Caco-2 (cell line): Measurements from ENCODE around the gene KDM4C. TPM values are rescaled to one million over a fixed set of nuclear protein-coding genes. Genes with fewer than 3 reads are reported as not detected.

Experiments used
- BruUV-seq: library from RNA; stranded (reverse); fragments of 400-500 nt; replicated peaks from 2 replicates; lab custom pipeline; 2021; lab: Mats Ljungman, UMichigan
- CTCF ChIA-PET: fragments of 300-600 bp; sonication (Branson Sonifier 250); formaldehyde crosslinking; loops from one replicate; lab custom pipeline; 2022; ENCODE audit warnings: antibody characterized with exemption; lab: Charles Lee
- POLR2A ChIA-PET: fragments of 300-600 bp; sonication (Branson Sonifier 250); formaldehyde crosslinking; loops from one replicate; lab custom pipeline; 2022; ENCODE audit warnings: antibody characterized with exemption; lab: Charles Lee
- DNase-seq, 2 experiments: peaks; one replicate each; pipeline versions ENCODE4 v3.0.0 to v3.0.0-alpha.2; 2020 to 2022
- H3K27me3 ChIP-seq: replicated peaks from 2 replicates; pipeline ENCODE4 v1.6.0; 2011; ENCODE audit warnings: low read length; ENCODE audit not compliant: control insufficient read depth, insufficient read depth
- H3K36me3 ChIP-seq: 2 replicates; pipeline ENCODE4 v1.5.1; 2011; ENCODE audit warnings: low read length; ENCODE audit not compliant: control insufficient read depth, insufficient read depth
- H3K4me1 ChIP-seq: fragments of 250-450 bp; sonication (Bioruptor Pico); 2 replicates; pipeline ENCODE4 v1.5.1; 2020; ENCODE audit warnings: mild to moderate bottlenecking
- H3K4me3 ChIP-seq: 2 replicates; pipeline ENCODE4 v1.5.1; 2011; ENCODE audit warnings: low read depth, mild to moderate bottlenecking, control low read depth, low read length
- H3K9me3 ChIP-seq: fragments of 250-450 bp; sonication (Bioruptor Pico); 2 replicates; pipeline ENCODE4 v1.5.1; 2020; ENCODE audit warnings: mild to moderate bottlenecking, moderate library complexity
- H3K27ac Mint-ChIP-seq: one replicate; pipeline ENCODE4 v1.8.0; 2022; ENCODE audit warnings: mixed read lengths; ENCODE audit not compliant: unreplicated experiment
- H3K27me3 Mint-ChIP-seq: one replicate; pipeline ENCODE4 v1.8.0; 2022; ENCODE audit warnings: mixed read lengths; ENCODE audit not compliant: insufficient read depth, unreplicated experiment
- H3K36me3 Mint-ChIP-seq: one replicate; pipeline ENCODE4 v1.8.0; 2022; ENCODE audit warnings: mild to moderate bottlenecking, mixed read lengths; ENCODE audit not compliant: insufficient read depth, unreplicated experiment
- H3K4me1 Mint-ChIP-seq: one replicate; pipeline ENCODE4 v1.8.0; 2022; ENCODE audit warnings: low read depth, mixed read lengths; ENCODE audit not compliant: unreplicated experiment
- H3K4me3 Mint-ChIP-seq: one replicate; pipeline ENCODE4 v1.8.0; 2022; ENCODE audit warnings: mild to moderate bottlenecking, moderate library complexity, mixed read lengths; ENCODE audit not compliant: unreplicated experiment
- H3K9me3 Mint-ChIP-seq: one replicate; pipeline ENCODE4 v1.8.0; 2022; ENCODE audit warnings: mixed read lengths; ENCODE audit not compliant: unreplicated experiment
- intact Hi-C: fragments of 100-400 bp; cut with micrococcal nuclease; formaldehyde crosslinking; loops from one replicate; pipeline ENCODE4 v1.10.0; 2022; ENCODE audit not compliant: unreplicated experiment
- total RNA-seq: library from RNA; stranded (reverse); gene quantifications from 2 replicates; pipeline ENCODE4 v1.2.3, GENCODE V29; 2022
- TF ChIP-seq, protein P1 (sequence below), 2 experiments: fragments of 200-600 bp in 1 of 2; IDR thresholded peaks; 1 replicate in 1 of 2; 2 replicates in 1 of 2; pipeline versions ENCODE4 v1.5.1 to v1.8.0; 2011 to 2022; ENCODE audit warnings: antibody characterized with exemption in 1 of 2, control low read depth in 1 of 2, inconsistent platforms in 1 of 2, low read depth in 1 of 2, low read length in 1 of 2, mild to moderate bottlenecking in 1 of 2, moderate library complexity in 1 of 2; ENCODE audit not compliant: insufficient read depth in 1 of 2, severe bottlenecking in 1 of 2, unreplicated experiment in 1 of 2

Gene KDM4C
- total RNA-seq, 1 experiment from 2014 or later = 40.3 TPM

DNA sequence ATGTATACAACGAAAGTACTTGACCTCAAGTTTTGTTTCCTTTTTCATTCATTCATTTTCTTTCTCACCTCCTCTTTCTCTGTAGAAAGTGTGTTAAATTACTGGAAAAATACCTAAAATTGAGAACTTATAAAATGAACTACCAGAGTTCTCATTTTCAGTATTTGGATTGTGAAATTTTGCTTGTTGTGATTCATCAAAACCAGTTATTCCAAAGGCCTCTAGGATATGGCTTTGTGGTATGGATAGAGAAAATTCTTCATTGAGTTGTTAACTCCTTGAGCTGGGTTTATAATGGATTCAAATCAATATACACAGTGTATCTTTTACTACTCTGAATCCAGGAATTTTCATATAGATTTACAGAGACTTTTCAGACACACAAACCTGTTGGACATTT, 287.6 kb downstream of the KDM4C start:
- POLR2A ChIA-PET = no interaction called here

GRCh38 chr9:7051711-7052110, 293.9 kb downstream of the KDM4C start:
- TF ChIP-seq, protein P1, sequence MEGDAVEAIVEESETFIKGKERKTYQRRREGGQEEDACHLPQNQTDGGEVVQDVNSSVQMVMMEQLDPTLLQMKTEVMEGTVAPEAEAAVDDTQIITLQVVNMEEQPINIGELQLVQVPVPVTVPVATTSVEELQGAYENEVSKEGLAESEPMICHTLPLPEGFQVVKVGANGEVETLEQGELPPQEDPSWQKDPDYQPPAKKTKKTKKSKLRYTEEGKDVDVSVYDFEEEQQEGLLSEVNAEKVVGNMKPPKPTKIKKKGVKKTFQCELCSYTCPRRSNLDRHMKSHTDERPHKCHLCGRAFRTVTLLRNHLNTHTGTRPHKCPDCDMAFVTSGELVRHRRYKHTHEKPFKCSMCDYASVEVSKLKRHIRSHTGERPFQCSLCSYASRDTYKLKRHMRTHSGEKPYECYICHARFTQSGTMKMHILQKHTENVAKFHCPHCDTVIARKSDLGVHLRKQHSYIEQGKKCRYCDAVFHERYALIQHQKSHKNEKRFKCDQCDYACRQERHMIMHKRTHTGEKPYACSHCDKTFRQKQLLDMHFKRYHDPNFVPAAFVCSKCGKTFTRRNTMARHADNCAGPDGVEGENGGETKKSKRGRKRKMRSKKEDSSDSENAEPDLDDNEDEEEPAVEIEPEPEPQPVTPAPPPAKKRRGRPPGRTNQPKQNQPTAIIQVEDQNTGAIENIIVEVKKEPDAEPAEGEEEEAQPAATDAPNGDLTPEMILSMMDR (IDR thresholded peaks at IDR 0.05; ENCODE audit: insufficient read depth in 1 of 2, low read depth in 1 of 2, low read length in 1 of 2, severe bottlenecking in 1 of 2, unreplicated experiment in 1 of 2) = no peak
- no peaks in the 10 kb centered on the region for H3K4me1 ChIP-seq
- Mint-ChIP-seq H3K9me3 (no peaks in the 10 kb centered on the region), H3K27me3 (no peaks in the 10 kb centered on the region), H3K27ac (no peak overlapping the region), H3K36me3 (peaks cover 7% of the 10 kb centered on the region), H3K4me3 (no peak overlapping the region), H3K4me1 (no peaks in the 10 kb centered on the region)
- POLR2A ChIA-PET = no interaction called here
- CTCF ChIA-PET = no interaction called here
- DNase-seq = no peak
- intact Hi-C loops = loop anchor here (5.0 to 10.0 kb wide), 3 partner anchors 144 to 224 kb away; no protein-coding TSS in a partner anchor
- H3K36me3 ChIP-seq = no peaks in the 10 kb centered on the region
- no peaks in the 10 kb centered on the region for H3K9me3 ChIP-seq
- H3K4me3 ChIP-seq = no peak overlapping the region
- no TSS peak for BruUV-seq
- no peaks in the 10 kb centered on the region for H3K27me3 ChIP-seq

More for the DNA sequence above, 287.6 kb downstream of the KDM4C start:
- no peaks in the 10 kb centered on the region for H3K27me3 Mint-ChIP-seq
- no peaks in the 10 kb centered on the region for H3K27me3 ChIP-seq
- no peak for DNase-seq
- no TSS peak for BruUV-seq
- H3K36me3 Mint-ChIP-seq = no peaks in the 10 kb centered on the region
- intact Hi-C loops = no loop called here
- TF ChIP-seq, protein P1 (IDR thresholded peaks at IDR 0.05; ENCODE audit: insufficient read depth in 1 of 2, low read depth in 1 of 2, low read length in 1 of 2, severe bottlenecking in 1 of 2, unreplicated experiment in 1 of 2) = no peak
- H3K4me1 Mint-ChIP-seq = no peaks in the 10 kb centered on the region
- no peak overlapping the region for H3K27ac Mint-ChIP-seq
- H3K4me3 ChIP-seq = no peak overlapping the region
- no peaks in the 10 kb centered on the region for H3K4me1 ChIP-seq
- H3K4me3 Mint-ChIP-seq = no peak overlapping the region
- CTCF ChIA-PET = no interaction called here
- H3K9me3 Mint-ChIP-seq = no peaks in the 10 kb centered on the region
- H3K9me3 ChIP-seq = no peaks in the 10 kb centered on the region
- no peaks in the 10 kb centered on the region for H3K36me3 ChIP-seq

DNA sequence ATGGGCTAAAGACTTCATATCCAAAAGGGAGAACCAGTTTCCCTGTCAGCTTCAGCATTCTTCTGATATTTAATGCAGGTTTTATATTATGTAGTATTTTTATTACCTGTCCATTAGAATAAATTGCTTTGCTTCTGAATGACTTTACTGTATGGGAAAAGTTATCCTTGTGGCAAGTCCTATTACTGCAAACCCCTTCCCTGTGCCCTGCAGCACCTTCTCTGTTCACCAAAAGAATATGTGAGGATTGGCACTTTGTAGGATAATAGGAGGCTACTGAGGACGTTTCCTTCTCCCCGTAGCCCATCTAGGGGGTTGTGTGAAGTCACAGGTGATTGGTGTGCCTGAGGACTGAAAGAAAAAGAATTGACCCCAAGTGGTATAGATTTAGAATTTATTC, 296.1 kb downstream of the KDM4C start:
- H3K36me3 Mint-ChIP-seq = peaks cover 7% of the 10 kb centered on the region
- H3K27ac Mint-ChIP-seq = no peak overlapping the region
- DNase-seq = no peak
- CTCF ChIA-PET = interaction anchor here (0.7 kb wide), 1 partner anchor 282 kb away, joined by 3 read pairs; no protein-coding TSS in a partner anchor
- Histone ChIP-seq H3K4me3 (no peak overlapping the region), H3K4me1 (no peaks in the 10 kb centered on the region), H3K27me3 (no peaks in the 10 kb centered on the region), H3K9me3 (no peaks in the 10 kb centered on the region), H3K36me3 (no peaks in the 10 kb centered on the region)
- POLR2A ChIA-PET = no interaction called here
- H3K27me3 Mint-ChIP-seq = no peaks in the 10 kb centered on the region
- no peaks in the 10 kb centered on the region for H3K4me1 Mint-ChIP-seq
- TF ChIP-seq, protein P1 (IDR thresholded peaks at IDR 0.05; ENCODE audit: insufficient read depth in 1 of 2, low read depth in 1 of 2, low read length in 1 of 2, severe bottlenecking in 1 of 2, unreplicated experiment in 1 of 2) = no peak
- no peaks in the 10 kb centered on the region for H3K9me3 Mint-ChIP-seq
- BruUV-seq = no TSS peak
- H3K4me3 Mint-ChIP-seq = no peak overlapping the region
- intact Hi-C loops = loop anchor here (5.0 to 10.0 kb wide), 3 partner anchors 147 to 227 kb away; no protein-coding TSS in a partner anchor
